HG03439 (cell line): Measurements from ENCODE around the gene SH3BGR.
A peak's percentile ranks its signal among the peaks of the same experiment; 100 is the strongest.
"Not testable (repeated sequence)": the region's sequence is repeated elsewhere in the genome, so short reads cannot be mapped to it uniquely, and the experiment has no call there.

ENCODE experiments used
- ATAC-seq: cut with Tn5 transposase; IDR thresholded peaks from one replicate; pipeline ENCODE4 v1.9.1; 2021; ENCODE audit warnings: mild to moderate bottlenecking, moderate library complexity; ENCODE audit not compliant: unreplicated experiment

The SH3BGR gene

DNA sequence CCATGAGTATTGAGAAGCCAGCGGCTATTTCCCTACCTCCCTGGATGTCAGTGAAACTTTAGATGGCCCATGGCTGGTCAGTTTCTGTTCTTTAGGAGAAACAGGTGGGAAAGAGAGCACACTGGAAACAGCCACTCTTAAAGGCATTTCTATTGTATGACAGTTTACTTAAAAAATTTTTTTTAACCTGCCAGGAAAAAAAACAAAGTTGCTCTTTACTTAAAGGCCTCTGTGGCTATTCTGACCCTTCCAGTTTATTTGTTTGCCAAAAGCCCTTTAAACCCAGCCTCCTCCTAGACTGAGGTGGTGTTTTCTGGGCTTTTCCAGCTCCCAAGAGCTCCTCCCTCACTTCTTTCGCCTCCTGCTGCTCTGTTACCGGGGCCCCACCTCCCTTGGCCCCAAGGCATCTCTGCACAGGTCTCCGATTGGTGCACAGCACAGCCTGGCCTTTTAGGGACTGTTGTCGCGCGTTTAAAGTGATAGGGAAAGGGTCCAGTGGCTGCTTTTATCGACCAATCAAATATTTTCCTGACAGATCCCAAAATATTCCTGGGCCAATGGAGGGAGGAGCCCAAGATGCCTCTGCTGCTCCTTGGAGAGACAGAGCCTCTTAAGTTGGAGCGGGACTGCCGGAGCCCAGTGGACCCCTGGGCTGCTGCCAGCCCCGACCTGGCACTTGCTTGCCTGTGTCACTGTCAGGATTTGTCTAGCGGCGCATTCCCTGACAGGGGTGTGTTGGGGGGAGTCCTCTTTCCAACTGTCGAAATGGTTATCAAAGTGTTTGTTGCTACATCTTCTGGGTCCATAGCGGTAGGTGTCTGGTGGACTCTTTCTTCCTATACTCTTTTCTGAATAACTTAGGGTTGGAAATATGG lies at the start of gene SH3BGR:
Gene SH3BGR, plus strand, starts transcription at position 639 of the 875 bp plus-strand sequence. Its CDS starts 127 bp downstream, at position 766.
- ATAC-seq = no peak

DNA sequence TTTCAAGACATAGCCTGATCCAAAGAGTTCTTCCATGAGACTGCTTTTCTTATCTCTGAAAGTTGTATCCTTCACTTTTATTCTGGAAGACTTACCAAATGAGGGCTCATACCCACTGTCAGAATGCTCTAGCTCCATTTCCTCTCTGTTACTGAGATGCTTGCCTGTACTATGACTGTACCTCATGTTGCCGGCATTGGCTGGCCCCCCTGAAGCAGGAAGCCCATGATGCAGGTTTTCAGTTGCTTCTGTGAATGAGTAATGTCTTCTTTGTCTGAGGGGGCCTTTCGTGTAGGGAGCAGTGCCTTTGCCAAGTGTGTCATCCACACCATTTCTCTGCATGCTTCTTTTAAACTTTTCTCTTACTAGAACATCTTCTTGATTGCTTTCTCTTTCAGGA lies 45.7 kb upstream of the SH3BGR start:
- no peak for ATAC-seq

DNA sequence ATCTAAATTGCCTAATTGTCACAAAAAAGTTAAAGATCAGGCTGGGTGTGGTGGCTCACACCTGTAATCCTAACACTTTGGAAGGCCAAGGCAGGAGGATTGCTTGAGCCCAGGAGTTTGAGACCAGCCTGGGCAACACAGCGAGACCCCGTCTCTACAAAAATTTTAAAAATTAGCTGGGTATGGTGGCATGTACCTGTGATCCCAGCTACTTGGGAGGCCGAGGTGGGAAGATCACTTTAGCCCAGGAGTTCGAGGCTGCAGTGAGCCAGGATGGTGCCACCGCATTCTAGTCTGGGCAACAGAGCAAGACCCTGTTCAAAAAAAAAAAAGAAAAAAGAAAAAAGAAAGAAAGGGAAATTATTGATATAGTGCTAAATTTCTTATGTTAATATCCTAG lies 32.6 kb upstream of the SH3BGR start:
- ATAC-seq = not testable (repeated sequence)

DNA sequence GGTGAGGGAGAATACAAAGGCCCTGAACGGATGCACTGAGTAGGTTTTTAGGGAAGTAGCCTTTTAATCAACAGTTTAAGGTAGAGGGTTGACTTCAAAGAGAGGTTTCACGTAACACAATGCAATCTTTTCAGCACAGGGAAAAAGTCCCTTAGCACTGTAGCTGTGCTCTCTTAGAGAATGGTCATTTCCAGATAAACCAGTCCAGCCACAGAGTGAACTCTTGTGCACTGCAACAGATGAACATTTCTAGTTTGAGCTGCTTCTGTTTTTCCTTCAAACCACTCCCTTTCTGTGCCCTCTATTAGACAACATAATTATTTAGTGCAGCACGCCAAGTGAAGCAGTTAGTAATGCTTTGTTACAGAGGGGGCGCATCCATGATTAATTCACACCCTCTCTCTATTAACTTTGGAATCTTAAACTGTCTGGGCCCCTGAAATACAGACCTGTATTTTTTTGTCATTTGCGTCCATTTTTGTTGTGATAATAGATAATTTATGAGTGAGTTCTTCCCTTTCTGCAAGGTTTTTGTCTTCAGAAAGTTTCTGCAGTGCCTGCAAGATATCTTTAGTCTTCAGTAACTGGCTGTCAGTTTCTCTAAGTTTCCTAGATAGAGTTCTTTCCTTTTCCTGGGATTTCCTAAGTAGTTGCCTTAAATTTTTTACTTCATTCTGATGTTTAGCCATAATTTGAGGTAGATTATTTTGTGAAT lies 29.1 kb upstream of the SH3BGR start:
- ATAC-seq = no peak

DNA sequence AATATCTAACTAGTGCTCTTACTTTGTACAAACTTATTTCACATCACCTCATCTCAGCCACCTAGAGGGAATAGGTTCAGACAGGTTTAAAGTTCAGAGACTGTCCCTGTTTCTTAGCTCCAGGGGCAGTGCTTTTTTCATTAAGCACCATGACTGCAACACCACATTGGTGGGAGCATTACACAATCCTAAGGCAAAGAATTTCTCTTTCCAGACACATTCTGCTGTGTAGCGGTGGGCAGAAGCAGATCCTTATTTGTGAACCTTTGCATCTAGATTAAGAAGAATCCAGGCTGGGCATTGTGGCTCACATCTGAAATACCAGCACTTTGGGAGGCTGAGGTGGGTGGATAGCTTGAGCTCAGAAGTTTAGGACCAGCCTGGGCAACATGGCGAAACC lies 22.3 kb upstream of the SH3BGR start:
- no peak for ATAC-seq

DNA sequence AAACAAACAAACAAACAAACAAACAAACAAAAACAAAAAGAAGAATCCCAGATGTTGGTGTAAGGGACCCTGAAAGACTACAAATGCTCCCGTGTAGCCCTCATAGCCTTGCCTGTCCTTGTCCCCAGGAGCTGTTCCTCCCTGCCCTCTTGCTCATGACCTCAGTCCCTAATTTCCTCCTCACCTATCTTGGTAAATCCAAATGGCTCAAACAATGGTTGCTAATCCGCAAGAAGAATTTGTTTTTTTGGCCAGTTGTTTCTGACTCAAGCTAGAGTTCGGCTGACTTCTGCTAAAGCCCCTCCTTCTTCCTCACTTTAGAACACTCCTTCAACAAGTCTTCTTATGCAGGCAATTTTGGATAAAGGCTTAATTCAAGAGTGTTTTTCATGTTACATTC lies 21.8 kb upstream of the SH3BGR start:
- ATAC-seq = no peak

DNA sequence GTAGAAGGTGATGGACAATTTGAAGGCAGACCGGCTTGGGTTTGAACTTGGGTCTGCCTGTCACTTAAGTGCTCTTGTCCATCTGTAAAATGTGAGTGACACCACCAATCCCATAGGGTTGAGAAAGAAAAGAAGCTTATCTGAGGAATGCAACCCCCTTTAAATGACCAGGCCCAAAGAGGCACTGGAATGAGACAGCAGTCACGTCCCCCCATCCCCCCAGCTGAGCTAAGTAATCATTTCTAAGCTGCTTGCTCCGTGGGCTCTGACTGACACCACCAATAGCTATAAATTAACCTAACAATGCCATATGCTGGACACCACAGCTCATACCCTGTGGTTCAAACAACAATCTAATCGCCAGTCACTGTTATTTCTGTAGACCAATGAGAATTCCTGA lies 21.3 kb upstream of the SH3BGR start:
- no peak for ATAC-seq

DNA sequence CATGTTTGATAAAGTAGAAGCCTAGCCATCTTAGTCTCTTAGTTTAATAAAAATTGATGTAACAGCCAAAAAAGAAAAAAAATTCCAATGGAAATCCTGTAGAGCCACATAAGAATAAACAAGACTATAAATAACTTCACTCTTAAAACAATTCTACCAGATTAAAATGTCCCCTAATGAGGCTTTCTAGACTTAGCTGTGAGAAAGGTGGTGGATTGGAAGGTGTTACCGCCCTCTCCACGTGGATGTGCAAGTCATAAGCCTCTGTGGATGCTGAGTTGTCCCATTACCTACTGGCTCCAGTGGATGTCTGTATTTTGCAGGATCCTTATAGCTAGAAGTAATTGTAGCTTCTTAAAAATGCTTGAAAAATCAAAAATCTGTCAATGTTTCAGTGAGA lies 20.8 kb upstream of the SH3BGR start:
- ATAC-seq = no peak

DNA sequence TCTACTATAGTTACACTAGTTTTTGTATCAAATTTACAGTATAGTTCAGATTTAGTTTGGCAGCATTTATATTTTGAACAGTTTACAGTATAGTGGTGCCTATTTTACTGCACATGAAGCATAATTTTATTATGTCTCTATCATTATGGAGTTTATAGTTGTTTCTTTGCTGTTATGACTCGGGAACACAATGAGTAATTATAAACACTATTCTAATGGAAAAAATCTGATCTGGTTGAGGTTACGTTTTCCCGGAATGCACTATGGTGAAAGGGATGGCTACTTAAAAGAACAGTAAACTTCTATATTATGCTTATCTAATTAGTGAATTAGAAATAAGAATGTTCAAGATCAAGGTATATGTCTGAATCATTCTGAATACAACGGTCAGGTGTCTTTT lies 16.8 kb upstream of the SH3BGR start:
- no peak for ATAC-seq

DNA sequence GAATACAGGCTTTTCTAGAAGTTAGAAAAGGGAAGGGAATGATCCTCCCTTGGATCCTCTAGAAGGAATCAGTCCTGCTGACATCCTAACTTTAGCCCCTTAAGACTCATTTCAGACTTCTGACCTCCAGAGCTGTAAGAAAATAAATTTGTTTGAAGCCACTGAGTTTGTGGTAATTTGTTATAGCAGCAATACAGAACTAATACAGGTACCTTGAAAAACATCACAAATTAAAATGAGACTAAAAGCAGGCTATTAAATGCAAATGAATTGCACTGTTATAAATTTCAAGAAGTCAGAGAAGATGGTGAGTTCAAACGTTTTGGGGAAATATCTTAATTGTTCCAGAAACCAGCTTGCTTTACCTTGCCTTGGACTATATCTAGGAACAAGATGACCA lies 12.5 kb upstream of the SH3BGR start:
- no peak for ATAC-seq

DNA sequence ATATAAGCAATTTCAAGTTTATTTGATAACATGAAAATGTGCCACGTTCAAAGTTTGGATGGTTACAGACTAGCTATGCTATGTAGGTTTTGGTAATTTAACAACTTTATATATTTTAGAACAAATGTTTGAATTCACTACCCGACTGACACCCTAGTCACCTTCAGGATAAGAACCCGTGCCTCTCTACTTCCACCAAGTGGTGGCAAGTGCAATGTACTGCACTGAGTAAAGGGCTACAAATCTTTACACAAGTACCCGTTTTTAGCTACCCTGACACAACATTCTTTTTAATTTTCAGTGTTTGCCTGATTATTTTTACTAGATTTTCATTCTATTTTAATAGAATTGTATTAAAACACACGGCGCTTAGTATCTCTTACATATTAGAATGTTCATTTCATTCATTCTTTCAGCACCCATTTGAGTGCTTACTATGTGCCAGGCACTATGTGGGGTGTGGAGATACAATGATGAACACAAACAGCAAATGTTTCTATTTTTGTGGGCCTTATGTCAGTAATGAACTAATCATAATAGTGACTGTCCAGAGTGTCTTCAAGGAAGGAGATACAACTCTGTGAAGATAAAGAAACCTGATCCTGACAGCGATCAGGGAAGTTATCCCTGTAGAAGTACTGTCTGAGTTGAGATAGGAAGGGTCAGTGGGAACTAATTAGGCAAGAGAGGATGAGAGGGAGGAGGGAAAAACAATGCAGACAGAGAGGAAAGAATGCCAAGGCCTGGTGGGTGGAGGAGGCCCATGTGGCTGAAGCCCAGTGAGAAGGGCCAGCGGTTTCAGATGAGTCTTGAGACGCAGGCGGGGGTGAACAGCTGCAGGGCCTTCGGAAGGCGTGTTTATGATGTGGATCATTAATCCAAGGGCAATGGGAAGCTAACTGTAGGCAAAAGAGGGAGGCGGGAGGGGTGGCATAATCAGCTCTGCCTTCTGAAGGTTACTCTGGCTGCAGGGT lies 10.0 kb upstream of the SH3BGR start:
- ATAC-seq = no peak

DNA sequence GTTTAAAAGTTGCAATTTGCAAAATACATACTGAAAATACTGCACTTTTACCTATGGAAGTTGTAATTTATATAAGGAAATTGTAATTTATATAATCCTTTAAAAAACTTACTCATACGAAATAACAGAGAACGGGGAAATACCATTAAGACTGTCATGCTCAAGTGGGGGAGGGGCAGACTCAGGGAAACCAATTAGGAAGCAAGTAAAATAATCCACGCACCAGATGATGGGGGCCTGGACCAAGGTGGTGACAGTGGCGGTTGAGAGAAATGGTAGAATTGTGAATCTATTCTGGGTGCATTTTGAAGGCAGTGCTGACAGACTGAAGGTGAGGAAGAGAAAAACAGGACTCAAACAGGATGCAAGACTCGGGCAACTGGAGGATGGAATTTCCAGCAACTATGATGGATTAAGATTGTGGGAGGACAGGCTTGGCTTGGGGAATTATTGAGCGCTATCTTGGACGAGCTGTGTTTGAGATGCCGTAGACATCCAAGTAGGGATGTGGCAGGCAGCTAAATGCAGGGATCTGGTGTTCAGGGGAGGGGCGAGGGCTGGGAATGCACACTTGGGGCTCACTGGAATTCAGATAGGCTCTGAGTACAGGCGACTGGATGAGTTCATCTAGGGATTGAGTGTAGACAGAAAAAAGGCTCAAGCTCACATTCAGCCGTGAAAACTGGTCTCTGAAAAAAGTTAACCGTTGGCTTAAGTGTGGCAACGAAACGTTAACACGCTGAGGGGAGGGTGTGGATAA lies 7.2 kb upstream of the SH3BGR start:
- no peak for ATAC-seq

DNA sequence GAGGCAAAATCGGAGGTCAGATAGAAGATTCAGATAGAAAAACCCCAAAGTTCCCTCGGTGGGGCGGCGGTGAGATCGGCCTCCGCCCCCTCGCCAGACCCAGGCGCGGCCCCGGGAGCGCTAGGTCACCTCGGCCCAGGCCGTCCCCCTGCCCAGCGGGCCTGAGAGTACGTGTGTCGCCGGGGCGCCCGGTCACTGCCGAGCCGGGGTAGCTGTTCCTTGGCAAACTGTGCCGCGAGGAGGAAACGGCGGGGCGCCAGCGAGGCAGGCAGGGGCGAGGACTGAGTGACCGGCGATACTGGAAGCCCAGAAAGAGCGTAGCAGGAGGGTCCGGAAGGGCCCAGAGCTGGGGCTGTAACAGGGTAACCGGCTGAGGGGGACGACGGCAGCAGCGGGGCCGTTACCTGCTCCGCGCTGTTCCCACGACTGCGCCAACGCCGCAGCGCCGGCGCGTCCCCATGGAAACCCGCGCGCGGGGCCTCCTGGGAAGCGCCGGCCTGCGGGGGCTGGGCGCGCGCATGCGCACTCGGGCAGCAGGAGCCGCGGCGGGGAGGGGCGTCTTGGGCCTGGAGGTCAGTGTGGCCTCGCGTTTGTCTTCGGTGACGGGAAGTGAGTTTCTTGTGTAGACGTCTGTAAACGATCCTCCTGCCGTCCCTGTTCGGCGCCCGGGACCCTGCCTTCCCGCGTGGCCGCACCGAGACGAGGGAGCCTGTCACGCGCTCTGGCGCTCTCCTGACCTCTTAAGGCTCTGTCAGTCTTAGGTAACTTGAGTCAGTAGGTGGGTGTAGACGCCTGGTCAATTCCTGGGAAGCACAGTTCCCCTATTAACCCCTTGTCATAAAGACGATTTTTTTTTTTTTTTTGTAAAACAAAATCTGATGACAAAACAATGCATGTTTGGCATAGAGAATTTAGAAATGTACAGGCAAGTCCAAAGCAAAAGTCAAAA lies 6.2 kb upstream of the SH3BGR start, which contains the start of gene LCA5L:
Gene LCA5L, minus strand, starts transcription at position 458 of the 949 bp plus-strand sequence. CDS start 17,285 bp downstream, outside the sequence.
- peak; percentile 88 for ATAC-seq

DNA sequence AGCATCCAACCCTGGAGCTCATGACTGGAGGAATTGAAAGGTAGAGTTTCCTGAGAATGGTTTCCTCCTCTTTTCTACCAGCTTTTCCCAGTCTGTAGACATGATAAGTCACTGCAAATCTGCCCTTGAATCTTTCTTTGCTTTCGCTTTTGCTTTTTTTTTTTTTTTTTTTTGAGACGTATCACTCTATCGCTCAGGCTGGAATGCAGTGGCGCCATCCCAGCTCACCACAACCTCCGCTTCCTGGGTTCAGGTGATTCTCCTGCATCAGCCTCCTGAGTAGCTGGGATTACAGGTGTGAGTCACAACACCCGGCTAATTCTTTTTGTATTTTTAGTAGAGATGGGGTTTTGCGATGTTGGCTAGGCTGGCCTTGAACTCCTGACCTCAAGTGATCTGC lies 4.5 kb upstream of the SH3BGR start:
- no peak for ATAC-seq

DNA sequence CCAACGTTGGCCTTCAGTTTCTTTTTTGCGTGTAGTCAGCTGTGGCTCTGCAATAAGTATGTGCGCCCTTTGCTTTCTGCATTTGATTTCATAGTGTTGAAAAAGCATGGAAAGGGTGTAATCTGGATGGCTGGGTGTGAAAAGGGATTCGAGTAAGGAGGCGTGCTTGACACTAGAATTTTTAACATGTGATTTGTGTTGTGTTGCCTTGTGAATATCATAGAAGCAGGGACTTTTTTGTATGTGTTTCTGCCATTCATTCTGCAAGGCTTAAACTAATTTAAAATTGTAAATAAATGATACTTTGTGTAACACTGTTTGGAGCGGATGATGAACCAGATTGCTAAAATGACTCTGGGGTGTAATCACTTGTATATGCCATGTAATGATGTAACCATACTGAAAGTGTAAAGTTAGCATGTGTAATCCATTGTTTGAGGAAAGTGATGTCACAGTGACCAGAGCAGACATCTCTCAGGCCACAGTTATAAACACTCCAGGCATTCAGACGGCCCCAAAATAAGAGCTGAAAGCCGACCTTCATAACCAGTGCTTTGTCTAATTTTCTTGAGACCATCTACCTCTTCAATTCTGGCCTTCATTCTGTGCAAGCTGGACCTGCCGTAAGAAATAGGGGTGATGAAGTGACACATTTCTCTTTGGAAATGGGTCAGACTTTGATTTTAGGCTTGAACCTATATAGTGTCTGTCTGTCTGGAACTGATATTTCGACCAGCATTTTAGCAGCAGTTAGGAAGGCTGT lies 618 bp downstream of the SH3BGR start:
- ATAC-seq = no peak

DNA sequence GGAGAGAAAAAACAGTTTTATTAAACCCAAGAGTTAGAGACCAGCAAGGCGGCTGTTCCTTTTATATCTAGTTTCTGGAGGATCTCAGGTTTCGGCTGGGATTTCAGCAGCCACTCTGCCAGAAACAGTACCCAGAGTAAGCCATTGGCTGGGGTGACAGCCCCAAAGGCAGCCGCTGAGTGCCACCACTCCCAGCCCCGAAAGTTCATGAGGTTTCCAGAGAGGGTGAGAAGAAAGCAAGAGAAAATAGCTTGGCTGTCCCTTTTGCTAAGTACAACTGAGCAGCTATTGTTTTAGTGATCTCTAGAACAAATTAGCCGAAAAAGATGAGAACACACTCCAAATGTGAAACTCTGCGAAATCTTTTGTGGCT lies 1.2 kb downstream of the SH3BGR start:
- ATAC-seq = no peak

DNA sequence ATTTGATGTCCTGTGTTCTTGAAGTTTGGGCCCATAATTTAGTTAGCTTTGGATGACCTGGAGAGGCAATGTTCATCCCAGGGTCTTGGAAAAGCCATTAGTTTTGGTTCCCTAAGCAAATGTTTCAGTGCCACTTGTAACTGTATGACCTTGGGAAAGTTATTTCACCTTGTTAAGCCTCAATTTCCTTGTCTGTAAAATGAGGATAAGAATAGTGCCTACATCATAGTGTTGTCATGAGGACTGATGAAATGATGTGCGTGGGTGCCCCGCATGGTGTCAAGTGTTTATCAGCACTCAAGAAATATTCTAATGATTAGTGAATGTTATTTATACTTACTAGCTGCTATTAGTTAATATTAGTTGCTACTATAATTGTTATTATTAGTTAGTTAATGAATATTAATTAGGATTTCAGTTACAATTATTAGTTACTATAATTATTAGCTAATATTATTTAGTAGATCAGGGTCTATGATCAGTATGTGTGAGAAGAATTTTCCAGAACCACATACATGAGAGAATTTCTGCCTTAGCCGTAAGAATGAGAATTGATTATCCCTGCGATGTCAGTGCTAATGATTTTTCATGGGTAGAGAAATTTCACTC lies 1.9 kb downstream of the SH3BGR start:
- no peak for ATAC-seq
